Loucy (cell line): ENCODE results near the gene PYDC2.

Source experiments
- H2AFZ ChIP-seq: fragments of 200-600 bp; sonication (generic); 2 replicates; pipeline ENCODE4 v1.6.0; 2016; ENCODE audit warnings: antibody characterized with exemption, mild to moderate bottlenecking, low read length, moderate library complexity
- H3F3A ChIP-seq: fragments of 200-600 bp; 2 replicates; pipeline ENCODE4 v1.6.0; 2016; ENCODE audit warnings: antibody characterized with exemption, low read depth, mild to moderate bottlenecking
- H3K27me3 ChIP-seq: fragments of 200-600 bp; sonication (generic); 2 replicates; pipeline ENCODE4 v1.6.1; 2014; ENCODE audit warnings: low read length, mild to moderate bottlenecking; ENCODE audit not compliant: insufficient read depth, poor library complexity, severe bottlenecking
- H3K36me3 ChIP-seq: fragments of 200-600 bp; sonication (generic); 2 replicates; pipeline ENCODE4 v1.6.1; 2016; ENCODE audit warnings: low read length; ENCODE audit not compliant: insufficient read depth
- H3K4me1 ChIP-seq: fragments of 200-600 bp; sonication (generic); 2 replicates; pipeline ENCODE4 v1.5.1; 2014; ENCODE audit warnings: low read length, mild to moderate bottlenecking; ENCODE audit not compliant: insufficient read depth, poor library complexity, severe bottlenecking
- H3K4me2 ChIP-seq: fragments of 200-600 bp; sonication (generic); 2 replicates; pipeline ENCODE4 v1.6.0; 2014; ENCODE audit warnings: antibody characterized with exemption, low read length, low read depth, mild to moderate bottlenecking; ENCODE audit not compliant: poor library complexity, severe bottlenecking
- H3K4me3 ChIP-seq: fragments of 200-600 bp; sonication (generic); 2 replicates; pipeline ENCODE4 v1.5.1; 2014; ENCODE audit warnings: low read length, mild to moderate bottlenecking, mixed read lengths; ENCODE audit not compliant: poor library complexity, severe bottlenecking
- H3K79me2 ChIP-seq: fragments of 200-600 bp; sonication (generic); 2 replicates; pipeline ENCODE4 v1.6.1; 2014; ENCODE audit warnings: low read length; ENCODE audit not compliant: insufficient read depth
- H3K9ac ChIP-seq: fragments of 200-600 bp; sonication (generic); 2 replicates; pipeline ENCODE4 v1.6.0; 2014; ENCODE audit warnings: mild to moderate bottlenecking, low read depth, low read length, moderate library complexity; ENCODE audit not compliant: poor library complexity, severe bottlenecking
- H3K9me2 ChIP-seq: fragments of 200-600 bp; sonication (generic); replicated peaks from 2 replicates; pipeline ENCODE4 v1.6.1; 2016; ENCODE audit warnings: low read depth, low read length, mixed read lengths
- H3K9me3 ChIP-seq: fragments of 200-600 bp; sonication (generic); 2 replicates; pipeline ENCODE4 v1.6.1; 2014; ENCODE audit warnings: mild to moderate bottlenecking, antibody characterized with exemption, low read length, low read depth; ENCODE audit not compliant: insufficient read depth
- H4K20me1 ChIP-seq: fragments of 200-600 bp; sonication (generic); 2 replicates; pipeline ENCODE4 v1.6.0; 2014; ENCODE audit warnings: antibody characterized with exemption, low read length, mild to moderate bottlenecking; ENCODE audit not compliant: insufficient read depth, poor library complexity, severe bottlenecking
- EZH2phosphoT487 ChIP-seq: fragments of 200-600 bp; IDR thresholded peaks from 2 replicates; pipeline ENCODE4 v1.6.1; 2018; ENCODE audit warnings: antibody characterized with exemption, mild to moderate bottlenecking, moderate library complexity, borderline replicate concordance
- TF ChIP-seq, protein P1 (sequence below): fragments of 200-600 bp; sonication (generic); conservative IDR thresholded peaks from 2 replicates; pipeline ENCODE4 v1.5.1; 2014; ENCODE audit warnings: mild to moderate bottlenecking, antibody characterized with exemption, low read length

The PYDC2 gene

DNA sequence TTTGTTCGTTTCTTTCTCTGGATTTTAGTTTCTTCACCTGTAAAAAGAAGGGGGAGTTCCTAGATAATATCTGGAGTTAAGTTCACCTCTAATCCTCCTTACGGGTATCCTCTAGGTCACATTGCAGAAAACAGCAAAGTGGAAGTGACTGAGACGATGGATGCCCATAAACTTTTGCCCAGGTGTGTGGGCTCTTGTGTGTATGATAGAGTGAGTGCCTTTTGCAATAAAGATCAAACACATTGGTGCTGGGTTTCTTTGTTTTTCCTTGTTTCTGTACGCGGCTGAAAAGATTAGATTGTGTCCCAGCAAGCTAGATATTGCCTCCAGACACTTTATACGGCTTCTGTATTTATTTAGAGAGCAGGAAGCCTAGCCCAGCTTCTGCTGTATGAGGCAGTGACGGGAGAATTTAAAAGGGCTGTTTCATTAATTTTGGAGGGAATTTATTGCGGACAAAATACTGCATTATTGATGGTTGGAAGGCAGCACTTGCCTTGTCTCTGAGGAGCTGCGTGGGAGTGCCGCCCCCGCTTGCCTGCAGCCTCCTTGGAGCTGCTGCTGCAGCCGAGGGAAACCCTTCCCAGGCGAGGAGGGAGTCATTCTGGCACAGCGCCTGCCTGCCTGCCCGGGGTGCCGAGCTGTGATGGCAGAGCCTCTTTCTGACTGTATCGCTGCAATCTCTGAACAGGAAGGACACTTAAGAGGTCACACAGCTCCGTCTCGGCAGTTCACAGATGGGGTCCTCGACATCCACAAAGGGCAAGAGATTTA is 38.5 kb downstream of the PYDC2 start:
- no peaks in the 10 kb centered on the region for H3K27me3 ChIP-seq
- H3K36me3 ChIP-seq, result no peaks in the 10 kb centered on the region
- H4K20me1 ChIP-seq, result no peaks in the 10 kb centered on the region
- no peak overlapping the region for H3K9ac ChIP-seq
- H3K9me2 ChIP-seq, result no peaks in the 10 kb centered on the region
- H3K4me1 ChIP-seq, result no peaks in the 10 kb centered on the region
- no peak for TF ChIP-seq EZH2phosphoT487
- TF ChIP-seq, protein P1, sequence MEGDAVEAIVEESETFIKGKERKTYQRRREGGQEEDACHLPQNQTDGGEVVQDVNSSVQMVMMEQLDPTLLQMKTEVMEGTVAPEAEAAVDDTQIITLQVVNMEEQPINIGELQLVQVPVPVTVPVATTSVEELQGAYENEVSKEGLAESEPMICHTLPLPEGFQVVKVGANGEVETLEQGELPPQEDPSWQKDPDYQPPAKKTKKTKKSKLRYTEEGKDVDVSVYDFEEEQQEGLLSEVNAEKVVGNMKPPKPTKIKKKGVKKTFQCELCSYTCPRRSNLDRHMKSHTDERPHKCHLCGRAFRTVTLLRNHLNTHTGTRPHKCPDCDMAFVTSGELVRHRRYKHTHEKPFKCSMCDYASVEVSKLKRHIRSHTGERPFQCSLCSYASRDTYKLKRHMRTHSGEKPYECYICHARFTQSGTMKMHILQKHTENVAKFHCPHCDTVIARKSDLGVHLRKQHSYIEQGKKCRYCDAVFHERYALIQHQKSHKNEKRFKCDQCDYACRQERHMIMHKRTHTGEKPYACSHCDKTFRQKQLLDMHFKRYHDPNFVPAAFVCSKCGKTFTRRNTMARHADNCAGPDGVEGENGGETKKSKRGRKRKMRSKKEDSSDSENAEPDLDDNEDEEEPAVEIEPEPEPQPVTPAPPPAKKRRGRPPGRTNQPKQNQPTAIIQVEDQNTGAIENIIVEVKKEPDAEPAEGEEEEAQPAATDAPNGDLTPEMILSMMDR, result no peak
- no peaks in the 10 kb centered on the region for H3K9me3 ChIP-seq
- no peak overlapping the region for H2AFZ ChIP-seq
- no peaks in the 10 kb centered on the region for H3K79me2 ChIP-seq
- no peaks in the 10 kb centered on the region for H3F3A ChIP-seq
- H3K4me2 ChIP-seq, result no peak overlapping the region
- no peak overlapping the region for H3K4me3 ChIP-seq

DNA sequence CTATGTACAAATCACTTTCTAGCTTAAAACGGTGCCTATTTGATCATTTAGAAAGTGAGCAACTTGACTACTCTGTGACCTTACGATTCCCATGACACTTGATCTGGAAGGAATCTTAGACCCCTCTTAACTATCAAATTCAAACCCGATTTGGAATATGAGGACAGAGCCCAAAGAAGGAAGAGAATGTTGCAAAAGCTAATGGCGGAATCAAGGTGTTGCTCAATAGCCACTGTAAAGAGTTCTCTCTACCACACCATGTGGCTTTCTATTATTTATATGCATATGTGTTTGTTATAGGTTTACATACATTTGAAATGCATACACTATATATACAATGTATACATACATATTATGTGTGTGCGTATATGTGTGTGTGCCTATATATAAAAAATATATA is 39.9 kb downstream of the PYDC2 start:
- Histone ChIP-seq H3F3A (no peaks in the 10 kb centered on the region), H3K9me2 (no peaks in the 10 kb centered on the region), H2AFZ (no peak overlapping the region), H3K79me2 (no peaks in the 10 kb centered on the region), H3K36me3 (no peaks in the 10 kb centered on the region), H3K4me3 (no peak overlapping the region), H3K9me3 (no peaks in the 10 kb centered on the region), H4K20me1 (no peaks in the 10 kb centered on the region), H3K4me2 (no peak overlapping the region), H3K27me3 (no peaks in the 10 kb centered on the region), H3K9ac (no peak overlapping the region), H3K4me1 (no peaks in the 10 kb centered on the region)
- TF ChIP-seq, protein P1, result no peak
- no peak for TF ChIP-seq EZH2phosphoT487

DNA sequence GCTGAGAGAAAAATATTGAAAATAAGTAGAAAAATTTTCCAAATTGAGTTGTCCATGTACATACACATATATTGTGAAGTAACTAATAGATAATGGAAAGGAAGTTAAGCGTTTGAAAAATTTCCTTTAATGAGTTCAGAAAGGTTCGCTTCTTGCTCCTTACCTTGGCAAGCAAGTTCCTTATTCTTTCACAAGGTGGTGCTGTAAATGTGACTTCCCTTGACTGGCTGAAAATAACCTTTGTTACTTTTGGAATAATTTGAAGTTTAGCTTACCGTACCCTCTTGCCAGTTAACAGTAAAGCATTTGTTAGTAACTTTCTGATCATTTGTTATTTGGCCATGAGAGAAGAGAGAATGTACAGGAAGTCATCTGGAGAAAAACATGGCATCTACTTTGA is 41.6 kb downstream of the PYDC2 start:
- Histone ChIP-seq H3K27me3 (no peaks in the 10 kb centered on the region), H3F3A (no peaks in the 10 kb centered on the region), H4K20me1 (no peaks in the 10 kb centered on the region), H3K4me2 (no peak overlapping the region), H3K4me1 (no peaks in the 10 kb centered on the region), H3K9me3 (no peaks in the 10 kb centered on the region), H3K36me3 (no peaks in the 10 kb centered on the region), H3K9me2 (no peaks in the 10 kb centered on the region), H3K9ac (no peak overlapping the region), H3K4me3 (no peak overlapping the region), H3K79me2 (no peaks in the 10 kb centered on the region), H2AFZ (no peak overlapping the region)
- TF ChIP-seq, protein P1, result peak; percentile 39
- TF ChIP-seq EZH2phosphoT487, result no peak
